PC-9 (cell line): ENCODE results near the gene HSD11B1L.

ENCODE experiments used
- EZH2 ChIP-seq: fragments of 200-600 bp; sonication (generic); IDR thresholded peaks from 2 replicates; pipeline ENCODE4 v1.8.0; 2017; ENCODE audit warnings: antibody characterized with exemption, low read depth
- TF ChIP-seq, protein P1 (sequence below): fragments of 200-600 bp; sonication (generic); conservative IDR thresholded peaks from 2 replicates; pipeline ENCODE4 v1.6.1; 2017; ENCODE audit warnings: mixed run types, antibody characterized with exemption, mild to moderate bottlenecking, moderate library complexity

- TF ChIP-seq, protein P1, sequence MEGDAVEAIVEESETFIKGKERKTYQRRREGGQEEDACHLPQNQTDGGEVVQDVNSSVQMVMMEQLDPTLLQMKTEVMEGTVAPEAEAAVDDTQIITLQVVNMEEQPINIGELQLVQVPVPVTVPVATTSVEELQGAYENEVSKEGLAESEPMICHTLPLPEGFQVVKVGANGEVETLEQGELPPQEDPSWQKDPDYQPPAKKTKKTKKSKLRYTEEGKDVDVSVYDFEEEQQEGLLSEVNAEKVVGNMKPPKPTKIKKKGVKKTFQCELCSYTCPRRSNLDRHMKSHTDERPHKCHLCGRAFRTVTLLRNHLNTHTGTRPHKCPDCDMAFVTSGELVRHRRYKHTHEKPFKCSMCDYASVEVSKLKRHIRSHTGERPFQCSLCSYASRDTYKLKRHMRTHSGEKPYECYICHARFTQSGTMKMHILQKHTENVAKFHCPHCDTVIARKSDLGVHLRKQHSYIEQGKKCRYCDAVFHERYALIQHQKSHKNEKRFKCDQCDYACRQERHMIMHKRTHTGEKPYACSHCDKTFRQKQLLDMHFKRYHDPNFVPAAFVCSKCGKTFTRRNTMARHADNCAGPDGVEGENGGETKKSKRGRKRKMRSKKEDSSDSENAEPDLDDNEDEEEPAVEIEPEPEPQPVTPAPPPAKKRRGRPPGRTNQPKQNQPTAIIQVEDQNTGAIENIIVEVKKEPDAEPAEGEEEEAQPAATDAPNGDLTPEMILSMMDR = no peak
- TF ChIP-seq EZH2 = no peak
Measured at GRCh38 chr19:5645409-5645808, 35.4 kb upstream of the HSD11B1L start.
